Neural progenitor cell (in vitro differentiated cells): ENCODE measurements around the gene PC.

ENCODE experiments used
- EZH2 ChIP-seq: fragments of 200-600 bp; sonication (generic); IDR thresholded peaks from 2 replicates; pipeline ENCODE4 v1.6.1; 2017; ENCODE audit warnings: antibody characterized with exemption, mild to moderate bottlenecking, moderate library complexity
- EZH2phosphoT487 ChIP-seq: fragments of 200-600 bp; sonication (generic); IDR thresholded peaks from 2 replicates; pipeline ENCODE4 v1.6.1; 2017; ENCODE audit warnings: antibody characterized with exemption
- TF ChIP-seq, protein P1 (sequence below): fragments of 200-600 bp; sonication (generic); IDR thresholded peaks from 2 replicates; pipeline ENCODE4 v1.5.1; 2017; ENCODE audit warnings: antibody characterized with exemption, mild to moderate bottlenecking

DNA sequence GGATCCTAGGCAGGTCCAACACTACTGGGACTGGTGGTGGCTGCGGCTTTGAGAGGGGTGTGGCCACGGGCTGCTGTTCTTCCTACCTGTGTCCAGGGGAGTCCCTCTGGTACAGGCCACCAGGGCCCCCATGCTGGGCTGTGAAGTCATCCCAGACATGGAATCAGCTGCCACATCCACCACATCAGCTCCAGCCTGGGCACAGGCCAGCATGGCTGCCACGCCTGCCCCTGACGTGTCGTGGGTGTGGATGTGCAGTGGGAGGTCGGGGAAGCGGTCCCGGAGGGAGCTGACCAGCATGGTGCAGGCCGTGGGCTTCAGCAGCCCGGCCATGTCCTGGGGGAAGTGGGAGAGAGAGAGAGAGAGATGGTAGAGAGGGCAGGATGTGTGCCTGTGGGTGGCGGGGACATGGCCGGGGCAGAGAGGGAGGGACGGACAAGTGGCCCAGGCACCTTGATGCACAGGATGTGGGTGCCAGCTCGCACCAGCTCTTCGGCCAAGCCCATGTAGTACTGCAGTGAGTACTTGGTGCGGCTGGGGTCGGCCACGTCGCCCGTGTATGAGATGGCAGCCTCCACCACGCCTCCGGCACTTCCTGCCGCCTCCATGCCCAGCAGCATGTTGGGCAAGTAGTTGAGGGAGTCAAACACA is 107.5 kb downstream of the PC start:
- TF ChIP-seq, protein P1, sequence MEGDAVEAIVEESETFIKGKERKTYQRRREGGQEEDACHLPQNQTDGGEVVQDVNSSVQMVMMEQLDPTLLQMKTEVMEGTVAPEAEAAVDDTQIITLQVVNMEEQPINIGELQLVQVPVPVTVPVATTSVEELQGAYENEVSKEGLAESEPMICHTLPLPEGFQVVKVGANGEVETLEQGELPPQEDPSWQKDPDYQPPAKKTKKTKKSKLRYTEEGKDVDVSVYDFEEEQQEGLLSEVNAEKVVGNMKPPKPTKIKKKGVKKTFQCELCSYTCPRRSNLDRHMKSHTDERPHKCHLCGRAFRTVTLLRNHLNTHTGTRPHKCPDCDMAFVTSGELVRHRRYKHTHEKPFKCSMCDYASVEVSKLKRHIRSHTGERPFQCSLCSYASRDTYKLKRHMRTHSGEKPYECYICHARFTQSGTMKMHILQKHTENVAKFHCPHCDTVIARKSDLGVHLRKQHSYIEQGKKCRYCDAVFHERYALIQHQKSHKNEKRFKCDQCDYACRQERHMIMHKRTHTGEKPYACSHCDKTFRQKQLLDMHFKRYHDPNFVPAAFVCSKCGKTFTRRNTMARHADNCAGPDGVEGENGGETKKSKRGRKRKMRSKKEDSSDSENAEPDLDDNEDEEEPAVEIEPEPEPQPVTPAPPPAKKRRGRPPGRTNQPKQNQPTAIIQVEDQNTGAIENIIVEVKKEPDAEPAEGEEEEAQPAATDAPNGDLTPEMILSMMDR = no peak
- TF ChIP-seq EZH2 (no peak), EZH2phosphoT487 (no peak)
